Suprapubic skin (tissue), 4 donors: ENCODE data around the gene ZNF559. TPM values are rescaled to one million over a fixed set of nuclear protein-coding genes. Genes with fewer than 3 reads are reported as not detected.
"Not testable (repeated sequence)": the region's sequence is repeated elsewhere in the genome, so short reads cannot be mapped to it uniquely, and the experiment has no call there.

ENCODE experiments used
- DNase-seq, 2 donors: peaks; one replicate each; pipeline ENCODE4 v3.0.0-alpha.2; 2019; ENCODE audit warnings: low spot score in 2 of 2
- H3K27ac ChIP-seq: fragments of 200-600 bp; sonication (generic); one replicate; pipeline ENCODE4 v1.5.1; 2019
- H3K27me3 ChIP-seq: fragments of 200-600 bp; sonication (generic); one replicate; pipeline ENCODE4 v1.5.1; 2019
- H3K36me3 ChIP-seq: fragments of 200-600 bp; sonication (generic); one replicate; pipeline ENCODE4 v1.5.1; 2019
- H3K4me1 ChIP-seq: fragments of 200-600 bp; sonication (generic); one replicate; pipeline ENCODE4 v1.5.1; 2019
- H3K4me3 ChIP-seq: fragments of 200-600 bp; sonication (generic); one replicate; pipeline ENCODE4 v1.5.1; 2019; ENCODE audit warnings: mild to moderate bottlenecking
- H3K9me3 ChIP-seq: fragments of 200-600 bp; sonication (generic); one replicate; pipeline ENCODE4 v1.5.1; 2019
- CTCF ChIP-seq, 2 donors: fragments of 200-600 bp in 1 of 2; fragments of 450-650 bp in 1 of 2; sonication (generic) in 1 of 2; IDR thresholded peaks; one replicate each; pipeline ENCODE4 v1.5.1; 2016 to 2019; ENCODE audit warnings: antibody characterized with exemption in 2 of 2, mild to moderate bottlenecking in 1 of 2, moderate library complexity in 1 of 2
- EP300 ChIP-seq: sonication (generic); formaldehyde crosslinking; IDR thresholded peaks from one replicate; pipeline ENCODE4 v1.6.1; 2017; ENCODE audit warnings: antibody characterized with exemption
- POLR2A ChIP-seq, 2 donors: fragments of 450-650 bp; IDR thresholded peaks; one replicate each; pipeline ENCODE4 v1.6.1; 2017; ENCODE audit warnings: antibody characterized with exemption in 2 of 2, mild to moderate bottlenecking in 2 of 2, moderate library complexity in 2 of 2
- POLR2AphosphoS5 ChIP-seq, 3 donors: sonication (generic); formaldehyde crosslinking; IDR thresholded peaks; one replicate each; pipeline ENCODE4 v1.6.1; 2017; ENCODE audit warnings: antibody characterized with exemption in 3 of 3
- WGBS: methylation state at CpG from one replicate; pipeline ENCODE4 v1.1.5; 2018; 5-methylcytosine and 5-hydroxymethylcytosine counted together
- total RNA-seq, 4 donors: library from RNA; depleted of rRNA; stranded (reverse); fragments of >200 nt; gene quantifications; one replicate each; pipeline ENCODE4 v1.1.0, GENCODE V29; 2016

ZNF559 gene
- 10 to 100 TPM; 11.2 to 19.0 (median 12.4) TPM for total RNA-seq

- peaks cover 17% of the 10 kb centered on the region for H3K9me3 ChIP-seq
- TF ChIP-seq CTCF (IDR thresholded peaks at IDR 0.05) (peak in 1 of 2 donors; percentile 17), POLR2A (IDR thresholded peaks at IDR 0.05) (no peak), EP300 (no peak), POLR2AphosphoS5 (IDR thresholded peaks at IDR 0.05) (peak in 2 of 3 donors; percentile 24 to 40)
- WGBS: 1% methylated on average over 18 of the region's 48 CpGs
These were observed at the start of gene ZNF559 for GRCh38 chr19:9323919-9324583. TSS of gene ZNF559 (plus strand) at chr19:9324179. CDS start at chr19:9338550, 14,371 bp downstream.

GRCh38 chr19:9283485-9283884 lies 40.5 kb upstream of the ZNF559 start:
- WGBS: 4% methylated on average over 18 of the region's 38 CpGs
- not testable (repeated sequence) for H3K4me1 ChIP-seq
- peaks cover 28% of the 10 kb centered on the region for H3K9me3 ChIP-seq

More at GRCh38 chr19:9323919-9324583, at the start of gene ZNF559:
- peak within 1 kb of the TSS; percentile 90 for H3K4me3 ChIP-seq
- peak; percentile 95 to 97 for DNase-seq
- H3K36me3 ChIP-seq: peaks cover 11% of the 10 kb centered on the region
- peaks cover 12% of the 10 kb centered on the region for H3K4me1 ChIP-seq
- no peaks in the 10 kb centered on the region for H3K27me3 ChIP-seq
- peak within 1 kb of the TSS; percentile 90 for H3K27ac ChIP-seq

GRCh38 chr19:9289231-9289884 lies 34.6 kb upstream of the ZNF559 start:
- peaks cover 18% of the 10 kb centered on the region for H3K36me3 ChIP-seq

More at GRCh38 chr19:9283485-9283884, 40.5 kb upstream of the ZNF559 start:
- H3K36me3 ChIP-seq, DNase-seq, H3K27ac ChIP-seq, H3K27me3 ChIP-seq: not testable (repeated sequence)
- peak overlapping the region; percentile 30 for H3K4me3 ChIP-seq

GRCh38 chr19:9295411-9295849 lies 28.5 kb upstream of the ZNF559 start:
- Histone ChIP-seq H3K4me1 (no peaks in the 10 kb centered on the region), H3K27me3 (no peaks in the 10 kb centered on the region), H3K9me3 (peaks cover 71% of the 10 kb centered on the region), H3K27ac (no peak overlapping the region), H3K36me3 (peaks cover 67% of the 10 kb centered on the region), H3K4me3 (no peak overlapping the region)
- no peak for DNase-seq
- TF ChIP-seq POLR2AphosphoS5 (IDR thresholded peaks at IDR 0.05): no peak
- no peak for TF ChIP-seq CTCF (IDR thresholded peaks at IDR 0.05)
- no peak for TF ChIP-seq POLR2A (IDR thresholded peaks at IDR 0.05)
- no peak for TF ChIP-seq EP300
- WGBS: 96% methylated on average over 4 of the region's 4 CpGs

More at GRCh38 chr19:9289231-9289884, 34.6 kb upstream of the ZNF559 start:
- peaks cover 45% of the 10 kb centered on the region for H3K9me3 ChIP-seq
- WGBS: 98% methylated on average over 2 of the region's 2 CpGs
- no peak for TF ChIP-seq POLR2A (IDR thresholded peaks at IDR 0.05)
- TF ChIP-seq CTCF (IDR thresholded peaks at IDR 0.05): no peak
- no peak for TF ChIP-seq EP300
- no peak for TF ChIP-seq POLR2AphosphoS5 (IDR thresholded peaks at IDR 0.05)
- no peak for DNase-seq
- H3K4me3 ChIP-seq: no peak overlapping the region
- no peaks in the 10 kb centered on the region for H3K4me1 ChIP-seq
- no peak overlapping the region for H3K27ac ChIP-seq
- H3K27me3 ChIP-seq: no peaks in the 10 kb centered on the region

- H3K36me3 ChIP-seq: peaks cover 76% of the 10 kb centered on the region
- H3K4me3 ChIP-seq: no peak overlapping the region
- no peak overlapping the region for H3K27ac ChIP-seq
- 94% methylated on average over 2 of the region's 2 CpGs for WGBS
- H3K9me3 ChIP-seq: peaks cover 79% of the 10 kb centered on the region
- no peak for DNase-seq
- H3K27me3 ChIP-seq: no peaks in the 10 kb centered on the region
- H3K4me1 ChIP-seq: no peaks in the 10 kb centered on the region
- no peak for TF ChIP-seq CTCF (IDR thresholded peaks at IDR 0.05)
- TF ChIP-seq EP300: no peak
- TF ChIP-seq POLR2AphosphoS5 (IDR thresholded peaks at IDR 0.05): no peak
- TF ChIP-seq POLR2A (IDR thresholded peaks at IDR 0.05): no peak
These were observed 27.6 kb upstream of the ZNF559 start for GRCh38 chr19:9296336-9296735.
